ENCODE results near the gene CUZD1. TPM values are rescaled to one million over a fixed set of nuclear protein-coding genes. Genes with fewer than 3 reads are reported as not detected.

CUZD1 gene
- total RNA-seq, 1 experiment from 2014 or later = 2.1 TPM

DNA sequence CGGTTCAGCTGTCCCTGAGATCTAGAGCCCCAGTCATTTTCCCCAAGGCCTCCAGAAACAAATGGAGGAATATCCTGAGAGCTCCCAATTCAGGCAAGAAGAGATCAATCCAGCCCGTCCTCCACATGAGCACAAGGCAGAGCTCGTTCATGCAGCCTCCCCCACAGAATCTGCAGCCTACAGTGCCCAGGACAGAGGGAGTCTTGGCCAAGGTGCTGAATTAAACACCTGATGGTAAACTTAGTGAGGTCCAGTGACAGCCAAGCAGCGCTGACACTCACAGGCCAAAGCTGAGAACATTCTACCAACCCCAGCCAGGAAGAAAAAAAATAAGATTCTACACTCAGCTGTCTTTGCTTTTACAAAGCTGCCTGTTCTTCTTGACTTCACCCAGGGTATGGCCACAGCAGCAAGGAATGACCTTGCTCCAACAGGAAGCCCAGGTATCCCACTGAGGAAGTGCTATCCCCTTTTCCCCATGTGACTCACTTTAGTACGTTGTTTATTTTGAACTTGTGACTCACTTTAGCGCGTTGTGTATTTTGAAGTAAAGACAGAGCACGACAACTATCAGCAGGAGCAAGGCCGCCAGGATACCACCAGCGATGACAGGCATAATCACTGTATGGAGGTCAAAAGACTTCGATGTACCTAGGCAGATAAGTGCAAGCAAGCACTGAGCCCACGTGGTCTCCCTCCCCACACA lies 4.4 kb upstream of the CUZD1 start:
- ChIA-PET CTCF (no interaction called here), POLR2A (ENCODE audit: low non-redundant PET) (no interaction called here)
- no peaks in the 10 kb centered on the region for H3K36me3 ChIP-seq (ENCODE audit: insufficient read depth, low read length, poor library complexity, severe bottlenecking)
- H3K9me3 ChIP-seq (ENCODE audit: low read depth, low read length, poor library complexity, severe bottlenecking) = no peaks in the 10 kb centered on the region
- no peaks in the 10 kb centered on the region for H3K4me1 ChIP-seq (ENCODE audit: insufficient read depth, low read length, poor library complexity, severe bottlenecking)
- BruUV-seq (replicated peaks) = no TSS peak
- H3K4me3 ChIP-seq (ENCODE audit: low read depth, low read length, poor library complexity, severe bottlenecking) = no peak overlapping the region
- no peak for TF ChIP-seq EZH2 (IDR thresholded peaks at IDR 0.05; ENCODE audit: borderline replicate concordance, low read depth, low read length, poor library complexity, severe bottlenecking)
- TF ChIP-seq, protein P1, sequence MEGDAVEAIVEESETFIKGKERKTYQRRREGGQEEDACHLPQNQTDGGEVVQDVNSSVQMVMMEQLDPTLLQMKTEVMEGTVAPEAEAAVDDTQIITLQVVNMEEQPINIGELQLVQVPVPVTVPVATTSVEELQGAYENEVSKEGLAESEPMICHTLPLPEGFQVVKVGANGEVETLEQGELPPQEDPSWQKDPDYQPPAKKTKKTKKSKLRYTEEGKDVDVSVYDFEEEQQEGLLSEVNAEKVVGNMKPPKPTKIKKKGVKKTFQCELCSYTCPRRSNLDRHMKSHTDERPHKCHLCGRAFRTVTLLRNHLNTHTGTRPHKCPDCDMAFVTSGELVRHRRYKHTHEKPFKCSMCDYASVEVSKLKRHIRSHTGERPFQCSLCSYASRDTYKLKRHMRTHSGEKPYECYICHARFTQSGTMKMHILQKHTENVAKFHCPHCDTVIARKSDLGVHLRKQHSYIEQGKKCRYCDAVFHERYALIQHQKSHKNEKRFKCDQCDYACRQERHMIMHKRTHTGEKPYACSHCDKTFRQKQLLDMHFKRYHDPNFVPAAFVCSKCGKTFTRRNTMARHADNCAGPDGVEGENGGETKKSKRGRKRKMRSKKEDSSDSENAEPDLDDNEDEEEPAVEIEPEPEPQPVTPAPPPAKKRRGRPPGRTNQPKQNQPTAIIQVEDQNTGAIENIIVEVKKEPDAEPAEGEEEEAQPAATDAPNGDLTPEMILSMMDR (conservative IDR thresholded peaks at IDR 0.05; ENCODE audit: low read depth, low read length) = no peak
- no peak for DNase-seq (ENCODE audit: low spot score)
- no peak overlapping the region for H3K27ac ChIP-seq (ENCODE audit: low read depth, low read length, poor library complexity, severe bottlenecking)
- H3K27me3 ChIP-seq (replicated peaks; ENCODE audit: insufficient read depth, low read depth, low read length, poor library complexity) = no peaks in the 10 kb centered on the region
- intact Hi-C loops (cut with micrococcal nuclease; ENCODE audit: unreplicated experiment) = no loop called here

DNA sequence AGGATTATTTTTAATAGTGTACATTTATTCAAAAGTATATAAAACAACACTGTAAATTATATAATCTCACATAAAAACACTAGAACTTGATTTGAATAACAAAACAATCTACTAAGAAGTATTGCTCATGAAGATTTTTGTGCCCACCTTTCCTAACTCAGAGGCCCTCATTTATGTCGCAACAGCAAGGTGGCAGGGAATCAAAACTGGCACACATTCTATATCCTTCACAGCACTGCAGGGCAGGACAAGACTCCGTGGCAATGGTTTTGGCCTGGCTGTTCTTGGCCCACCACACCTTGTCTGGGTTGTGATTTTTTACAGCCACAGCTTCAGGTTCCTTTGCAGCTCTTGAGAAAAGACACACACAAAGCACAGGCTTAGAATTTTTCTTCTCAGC lies 3.4 kb upstream of the CUZD1 start:
- DNase-seq (ENCODE audit: low spot score) = no peak
- intact Hi-C loops (cut with micrococcal nuclease; ENCODE audit: unreplicated experiment) = no loop called here
- no peak overlapping the region for H3K27ac ChIP-seq (ENCODE audit: low read depth, low read length, poor library complexity, severe bottlenecking)
- no peaks in the 10 kb centered on the region for H3K27me3 ChIP-seq (replicated peaks; ENCODE audit: insufficient read depth, low read depth, low read length, poor library complexity)
- CTCF ChIA-PET = no interaction called here
- no peak overlapping the region for H3K4me3 ChIP-seq (ENCODE audit: low read depth, low read length, poor library complexity, severe bottlenecking)
- H3K9me3 ChIP-seq (ENCODE audit: low read depth, low read length, poor library complexity, severe bottlenecking) = no peaks in the 10 kb centered on the region
- no peaks in the 10 kb centered on the region for H3K36me3 ChIP-seq (ENCODE audit: insufficient read depth, low read length, poor library complexity, severe bottlenecking)
- no peaks in the 10 kb centered on the region for H3K4me1 ChIP-seq (ENCODE audit: insufficient read depth, low read length, poor library complexity, severe bottlenecking)
- POLR2A ChIA-PET (ENCODE audit: low non-redundant PET) = no interaction called here
- no TSS peak for BruUV-seq (replicated peaks)
- TF ChIP-seq, protein P1 (conservative IDR thresholded peaks at IDR 0.05; ENCODE audit: low read depth, low read length) = no peak
- no peak for TF ChIP-seq EZH2 (IDR thresholded peaks at IDR 0.05; ENCODE audit: borderline replicate concordance, low read depth, low read length, poor library complexity, severe bottlenecking)

DNA sequence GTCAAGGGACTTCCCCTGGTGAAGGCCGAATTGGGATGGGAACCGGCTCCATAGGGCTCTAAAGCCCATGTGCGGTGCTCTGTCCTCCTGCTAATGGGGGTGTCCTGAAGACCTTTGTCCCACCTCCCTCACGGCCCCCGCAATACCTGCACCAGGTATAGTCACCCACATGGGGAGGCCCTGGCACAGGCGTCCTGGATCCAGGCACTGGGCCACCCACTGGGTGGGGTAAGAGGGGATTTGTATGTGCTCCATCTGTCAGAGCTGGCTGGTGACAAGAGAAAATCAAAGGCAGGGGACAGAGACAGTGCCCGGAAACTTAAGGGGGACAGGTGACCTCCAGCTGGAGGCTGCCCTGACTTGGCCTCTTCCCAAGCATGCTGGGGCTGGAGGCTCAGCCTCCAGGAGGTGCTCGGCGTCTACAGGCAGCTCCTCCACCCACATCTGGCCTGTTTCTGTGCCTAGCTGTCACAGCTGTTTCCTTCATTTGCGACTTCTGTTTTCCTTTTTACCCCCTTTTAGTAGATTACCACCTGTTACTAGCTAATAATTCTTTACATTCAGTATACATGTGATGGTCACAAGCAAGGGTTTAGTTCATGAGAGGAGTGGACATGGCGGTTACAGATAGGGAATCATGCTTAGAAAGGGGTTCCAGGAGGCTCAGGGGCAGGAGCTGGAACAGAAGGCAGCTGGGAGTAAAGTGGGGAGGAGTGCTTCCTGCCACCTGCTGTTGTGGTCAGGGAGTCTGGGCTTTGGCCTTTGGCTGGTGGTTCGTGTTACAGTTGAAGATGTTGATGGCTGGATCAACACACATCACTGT lies 2.3 kb upstream of the CUZD1 start:
- Histone ChIP-seq H3K36me3 (ENCODE audit: insufficient read depth, low read length, poor library complexity, severe bottlenecking) (no peaks in the 10 kb centered on the region), H3K9me3 (ENCODE audit: low read depth, low read length, poor library complexity, severe bottlenecking) (no peaks in the 10 kb centered on the region), H3K4me3 (ENCODE audit: low read depth, low read length, poor library complexity, severe bottlenecking) (no peak overlapping the region), H3K27ac (ENCODE audit: low read depth, low read length, poor library complexity, severe bottlenecking) (no peak overlapping the region), H3K27me3 (replicated peaks; ENCODE audit: insufficient read depth, low read depth, low read length, poor library complexity) (no peaks in the 10 kb centered on the region), H3K4me1 (ENCODE audit: insufficient read depth, low read length, poor library complexity, severe bottlenecking) (no peaks in the 10 kb centered on the region)
- TF ChIP-seq, protein P1 (conservative IDR thresholded peaks at IDR 0.05; ENCODE audit: low read depth, low read length) = no peak
- TF ChIP-seq EZH2 (IDR thresholded peaks at IDR 0.05; ENCODE audit: borderline replicate concordance, low read depth, low read length, poor library complexity, severe bottlenecking) = no peak
- ChIA-PET POLR2A (ENCODE audit: low non-redundant PET) (no interaction called here), CTCF (no interaction called here)
- no TSS peak for BruUV-seq (replicated peaks)
- intact Hi-C loops (cut with micrococcal nuclease; ENCODE audit: unreplicated experiment) = no loop called here
- no peak for DNase-seq (ENCODE audit: low spot score)
